HEK293 (cell line): ENCODE measurements around the gene RPS14.

Source experiments
- CTCF ChIA-PET: fragments of 350-600 bp; formaldehyde crosslinking; extraction: SDS; loops from one replicate; lab custom pipeline; 2021; ENCODE audit warnings: antibody characterized with exemption; lab: Yijun Ruan, JAX
- POLR2A ChIA-PET: fragments of 300-600 bp; formaldehyde crosslinking; extraction: SDS; loops from one replicate; lab custom pipeline; 2020; ENCODE audit warnings: antibody characterized with exemption, inconsistent platforms; lab: Yijun Ruan, JAX
- H3K27ac ChIP-seq: fragments of 200-500 bp; sonication (Bioruptor generic); 2 replicates; pipeline ENCODE4 v1.5.1; 2014; ENCODE audit warnings: low read depth, low read length, control low read depth, inconsistent platforms; ENCODE audit errors: extremely low read depth
- H3K36me3 ChIP-seq, 2 experiments: fragments of 200-500 bp in 1 of 2; sonication (Bioruptor generic) in 1 of 2; 1 replicate in 1 of 2; 2 replicates in 1 of 2; pipeline ENCODE4 v1.5.1; 2014 to 2017; ENCODE audit warnings: inconsistent platforms in 2 of 2, low read length in 2 of 2; ENCODE audit not compliant: control insufficient read depth in 2 of 2, insufficient read depth in 1 of 2
- H3K4me1 ChIP-seq: fragments of 200-500 bp; sonication (Bioruptor generic); 2 replicates; pipeline ENCODE4 v1.5.1; 2014; ENCODE audit warnings: mild to moderate bottlenecking, low read length, inconsistent platforms; ENCODE audit not compliant: control insufficient read depth, insufficient read depth
- H3K4me3 ChIP-seq: 2 replicates; pipeline ENCODE4 v1.5.1; 2011; ENCODE audit warnings: low read depth, mild to moderate bottlenecking, control low read depth, low read length, moderate library complexity
- H3K9me3 ChIP-seq: fragments of 200-500 bp; sonication (Bioruptor generic); 2 replicates; pipeline ENCODE4 v1.5.1; 2014; ENCODE audit warnings: low read depth, low read length, inconsistent platforms; ENCODE audit not compliant: control insufficient read depth, insufficient read depth
- ATF2 ChIP-seq: fragments of 450-650 bp; formaldehyde crosslinking; IDR thresholded peaks from 2 replicates; pipeline ENCODE4 v1.5.1; 2016; ENCODE audit warnings: missing biosample characterization, missing genetic modification characterization, low read depth
- GFI1B ChIP-seq: fragments of 450-650 bp; formaldehyde crosslinking; IDR thresholded peaks from 2 replicates; pipeline ENCODE4 v1.5.1; 2016; ENCODE audit warnings: missing biosample characterization, missing genetic modification characterization
- HOXD13 ChIP-seq: sonication (generic); formaldehyde crosslinking; IDR thresholded peaks from 2 replicates; pipeline ENCODE4 v1.8.0; 2022; ENCODE audit warnings: missing genetic modification reagents, borderline replicate concordance
- PRDM1 ChIP-seq: fragments of 450-650 bp; formaldehyde crosslinking; IDR thresholded peaks from 2 replicates; pipeline ENCODE4; 2016; ENCODE audit warnings: missing biosample characterization, missing genetic modification characterization
- SP7 ChIP-seq: fragments of 450-650 bp; formaldehyde crosslinking; IDR thresholded peaks from 2 replicates; pipeline ENCODE4 v1.5.1; 2016; ENCODE audit warnings: missing biosample characterization, missing genetic modification characterization
- ZFP69B ChIP-seq: fragments of 450-650 bp; formaldehyde crosslinking; IDR thresholded peaks from 2 replicates; pipeline ENCODE4 v1.5.1; 2016; ENCODE audit warnings: missing biosample characterization, missing genetic modification characterization
- ZNF114 ChIP-seq: fragments of 450-650 bp; formaldehyde crosslinking; IDR thresholded peaks from 2 replicates; pipeline ENCODE4 v1.5.0; 2017; ENCODE audit warnings: missing biosample characterization, missing genetic modification characterization
- ZNF133 ChIP-seq: fragments of 450-650 bp; formaldehyde crosslinking; IDR thresholded peaks from 2 replicates; pipeline ENCODE4 v1.5.1; 2016; ENCODE audit warnings: missing biosample characterization, missing genetic modification characterization
- ZNF138 ChIP-seq: fragments of 450-650 bp; formaldehyde crosslinking; IDR thresholded peaks from 2 replicates; pipeline ENCODE4 v1.5.1; 2016; ENCODE audit warnings: missing biosample characterization, missing genetic modification characterization, borderline replicate concordance
- ZNF211 ChIP-seq: fragments of 450-650 bp; formaldehyde crosslinking; IDR thresholded peaks from 2 replicates; pipeline ENCODE4 v1.5.1; 2016; ENCODE audit warnings: low read depth, missing biosample characterization, missing genetic modification characterization
- ZNF24 ChIP-seq: fragments of 450-650 bp; formaldehyde crosslinking; IDR thresholded peaks from 2 replicates; pipeline ENCODE4 v1.5.1; 2016; ENCODE audit warnings: missing biosample characterization, missing genetic modification characterization
- ZNF302 ChIP-seq: fragments of 450-650 bp; formaldehyde crosslinking; IDR thresholded peaks from 2 replicates; pipeline ENCODE4 v1.5.1; 2016; ENCODE audit warnings: missing biosample characterization, missing genetic modification characterization, low read depth
- ZNF311 ChIP-seq: fragments of 450-650 bp; formaldehyde crosslinking; IDR thresholded peaks from 2 replicates; pipeline ENCODE4 v1.5.1; 2017; ENCODE audit warnings: missing biosample characterization, missing genetic modification characterization, borderline replicate concordance
- ZNF341 ChIP-seq: fragments of 450-650 bp; formaldehyde crosslinking; IDR thresholded peaks from 2 replicates; pipeline ENCODE4; 2016; ENCODE audit warnings: low read depth, missing biosample characterization, missing genetic modification characterization
- ZNF37A ChIP-seq: fragments of 450-650 bp; IDR thresholded peaks from 2 replicates; pipeline ENCODE4 v1.5.1; 2018; ENCODE audit warnings: missing biosample characterization, missing genetic modification characterization
- ZNF529 ChIP-seq: fragments of 450-650 bp; formaldehyde crosslinking; IDR thresholded peaks from 2 replicates; pipeline ENCODE4 v1.5.1; 2017; ENCODE audit warnings: missing genetic modification characterization, missing biosample characterization; ENCODE audit not compliant: insufficient replicate concordance
- ZNF560 ChIP-seq: fragments of 450-650 bp; formaldehyde crosslinking; IDR thresholded peaks from 2 replicates; pipeline ENCODE4 v1.5.1; 2017; ENCODE audit warnings: missing biosample characterization, missing genetic modification characterization, borderline replicate concordance
- ZNF585B ChIP-seq: fragments of 450-650 bp; formaldehyde crosslinking; IDR thresholded peaks from 2 replicates; pipeline ENCODE4 v1.5.1; 2016; ENCODE audit warnings: missing biosample characterization, missing genetic modification characterization
- ZNF600 ChIP-seq: fragments of 450-650 bp; formaldehyde crosslinking; IDR thresholded peaks from 2 replicates; pipeline ENCODE4 v1.5.1; 2016; ENCODE audit warnings: missing biosample characterization, missing genetic modification characterization
- ZNF624 ChIP-seq: fragments of 450-650 bp; formaldehyde crosslinking; IDR thresholded peaks from 2 replicates; pipeline ENCODE4 v1.5.1; 2017; ENCODE audit warnings: missing biosample characterization, missing genetic modification characterization
- ZNF626 ChIP-seq: fragments of 450-650 bp; sonication (Bioruptor Pico); formaldehyde crosslinking; IDR thresholded peaks from 2 replicates; pipeline ENCODE4 v1.5.1; 2018; ENCODE audit warnings: missing biosample characterization, missing genetic modification characterization, inconsistent platforms
- ZSCAN23 ChIP-seq: fragments of 450-650 bp; formaldehyde crosslinking; IDR thresholded peaks from 2 replicates; pipeline ENCODE4 v1.5.1; 2016; ENCODE audit warnings: missing biosample characterization, missing genetic modification characterization
- ZSCAN30 ChIP-seq: fragments of 450-650 bp; IDR thresholded peaks from 2 replicates; pipeline ENCODE4 v1.5.1; 2018; ENCODE audit warnings: missing biosample characterization, mild to moderate bottlenecking, missing genetic modification characterization, moderate library complexity
- TF ChIP-seq, protein P1 (sequence below): fragments of 450-650 bp; formaldehyde crosslinking; IDR thresholded peaks from 2 replicates; pipeline ENCODE4 v1.5.1; 2016; ENCODE audit warnings: missing biosample characterization, missing genetic modification characterization
- TF ChIP-seq, protein P2 (sequence below): fragments of 450-650 bp; formaldehyde crosslinking; IDR thresholded peaks from 2 replicates; pipeline ENCODE4 v1.5.1; 2017; ENCODE audit warnings: missing biosample characterization, missing genetic modification characterization
- TF ChIP-seq, protein P3 (sequence below): fragments of 450-650 bp; formaldehyde crosslinking; IDR thresholded peaks from 2 replicates; pipeline ENCODE4 v1.5.1; 2017; ENCODE audit warnings: missing biosample characterization, missing genetic modification characterization
- TF ChIP-seq, protein P4 (sequence below): fragments of 450-650 bp; formaldehyde crosslinking; IDR thresholded peaks from 2 replicates; pipeline ENCODE4 v1.5.1; 2016; ENCODE audit warnings: missing biosample characterization, missing genetic modification characterization

The RPS14 gene

GRCh38 chr5:150410524-150411244 is 38.9 kb downstream of the RPS14 start (continued):
- TF ChIP-seq, protein P1, sequence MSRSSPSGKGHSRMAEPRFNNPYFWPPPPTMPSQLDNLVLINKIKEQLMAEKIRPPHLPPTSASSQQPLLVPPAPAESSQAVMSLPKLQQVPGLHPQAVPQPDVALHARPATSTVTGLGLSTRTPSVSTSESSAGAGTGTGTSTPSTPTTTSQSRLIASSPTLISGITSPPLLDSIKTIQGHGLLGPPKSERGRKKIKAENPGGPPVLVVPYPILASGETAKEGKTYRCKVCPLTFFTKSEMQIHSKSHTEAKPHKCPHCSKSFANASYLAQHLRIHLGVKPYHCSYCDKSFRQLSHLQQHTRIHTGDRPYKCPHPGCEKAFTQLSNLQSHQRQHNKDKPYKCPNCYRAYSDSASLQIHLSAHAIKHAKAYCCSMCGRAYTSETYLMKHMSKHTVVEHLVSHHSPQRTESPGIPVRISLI (tag by site-specific recombination) = peak; percentile 99
- TF ChIP-seq ZNF341 (tag by site-specific recombination) = peak; percentile 50
- TF ChIP-seq ZSCAN30 = no peak

DNA sequence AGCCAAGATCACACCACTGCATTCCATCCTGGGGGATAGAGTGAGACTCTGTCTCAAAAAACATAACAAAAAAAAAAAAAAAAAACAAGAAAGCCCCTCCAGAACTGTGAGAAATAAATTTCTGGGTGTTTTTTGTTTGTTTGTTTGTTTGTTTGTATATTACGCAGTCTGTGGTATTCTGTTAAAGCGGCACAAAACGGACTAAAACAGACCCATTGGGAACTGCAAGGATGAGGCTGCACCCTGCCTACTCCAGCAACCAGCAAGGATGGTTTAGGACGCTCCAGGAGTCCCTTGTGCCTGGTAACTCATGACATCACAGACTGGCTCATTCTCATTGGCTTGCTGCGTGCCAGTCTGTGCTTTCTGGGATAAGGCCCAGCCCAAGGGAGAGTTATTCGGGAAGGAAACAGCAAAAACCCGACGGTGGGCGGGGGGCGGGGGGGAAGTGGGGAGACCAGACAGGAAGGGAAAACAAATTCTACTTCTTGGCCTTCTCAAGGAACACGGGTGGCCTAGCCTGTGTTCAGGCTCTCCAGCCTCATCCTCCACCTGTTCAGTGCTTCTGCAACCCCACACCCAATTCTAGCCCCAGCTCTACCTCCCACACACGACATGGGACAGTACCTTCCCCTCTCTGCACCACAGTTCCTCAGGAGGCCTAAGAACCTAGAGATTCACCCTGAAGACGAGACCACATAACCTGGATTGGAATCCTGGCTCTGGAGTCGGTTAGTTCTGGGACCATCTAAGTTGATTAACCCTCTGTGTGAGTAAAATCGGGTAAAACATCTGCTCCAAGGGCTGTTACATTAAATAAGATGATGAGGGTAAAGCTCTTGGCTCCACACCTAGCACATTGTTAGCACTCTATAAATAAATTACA is 39.7 kb downstream of the RPS14 start:
- Histone ChIP-seq H3K9me3 (no peaks in the 10 kb centered on the region), H3K27ac (no peak overlapping the region; the same call in 1 of the 2 replicates), H3K4me1 (peaks cover 3% of the 10 kb centered on the region; the same call in 1 of the 2 replicates), H3K36me3 (no peaks in the 10 kb centered on the region), H3K4me3 (no peak overlapping the region; the same call in 1 of the 2 replicates)
- POLR2A ChIA-PET = interaction anchor here (0.8 to 1.3 kb wide), 5 partner anchors 8 to 37 kb away, joined by 3 to 6 read pairs (median 4); no protein-coding TSS in a partner anchor
- CTCF ChIA-PET = interaction anchor here (0.6 to 2.3 kb wide), 4 partner anchors 17 to 528 kb away, joined by 3 to 7 read pairs (median 4); no protein-coding TSS in a partner anchor
- TF ChIP-seq, protein P2, sequence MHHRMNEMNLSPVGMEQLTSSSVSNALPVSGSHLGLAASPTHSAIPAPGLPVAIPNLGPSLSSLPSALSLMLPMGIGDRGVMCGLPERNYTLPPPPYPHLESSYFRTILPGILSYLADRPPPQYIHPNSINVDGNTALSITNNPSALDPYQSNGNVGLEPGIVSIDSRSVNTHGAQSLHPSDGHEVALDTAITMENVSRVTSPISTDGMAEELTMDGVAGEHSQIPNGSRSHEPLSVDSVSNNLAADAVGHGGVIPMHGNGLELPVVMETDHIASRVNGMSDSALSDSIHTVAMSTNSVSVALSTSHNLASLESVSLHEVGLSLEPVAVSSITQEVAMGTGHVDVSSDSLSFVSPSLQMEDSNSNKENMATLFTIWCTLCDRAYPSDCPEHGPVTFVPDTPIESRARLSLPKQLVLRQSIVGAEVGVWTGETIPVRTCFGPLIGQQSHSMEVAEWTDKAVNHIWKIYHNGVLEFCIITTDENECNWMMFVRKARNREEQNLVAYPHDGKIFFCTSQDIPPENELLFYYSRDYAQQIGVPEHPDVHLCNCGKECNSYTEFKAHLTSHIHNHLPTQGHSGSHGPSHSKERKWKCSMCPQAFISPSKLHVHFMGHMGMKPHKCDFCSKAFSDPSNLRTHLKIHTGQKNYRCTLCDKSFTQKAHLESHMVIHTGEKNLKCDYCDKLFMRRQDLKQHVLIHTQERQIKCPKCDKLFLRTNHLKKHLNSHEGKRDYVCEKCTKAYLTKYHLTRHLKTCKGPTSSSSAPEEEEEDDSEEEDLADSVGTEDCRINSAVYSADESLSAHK (tag by site-specific recombination) = no peak
- TF ChIP-seq ZNF624 (tag by site-specific recombination) (no peak), ZFP69B (tag by site-specific recombination) (no peak), ZNF600 (tag by site-specific recombination) (peak; percentile 36; the same call in 1 of the 2 replicates), ZNF302 (tag by site-specific recombination) (no peak), PRDM1 (tag by site-specific recombination) (no peak), ZNF133 (no peak), ZNF114 (tag by site-specific recombination) (no peak), ZNF560 (no peak), ZNF311 (tag by site-specific recombination) (no peak), GFI1B (tag by site-specific recombination) (no peak), ZNF24 (tag by site-specific recombination) (no peak), ZNF211 (tag by site-specific recombination) (no peak), ATF2 (tag by site-specific recombination) (peak; percentile 83), ZNF37A (tag by site-specific recombination) (no peak), ZNF529 (tag by site-specific recombination) (no peak), ZNF585B (tag by site-specific recombination) (no peak), HOXD13 (no peak), ZSCAN23 (tag by site-specific recombination) (no peak), ZNF138 (tag by site-specific recombination) (no peak), ZNF626 (tag by site-specific recombination) (no peak), SP7 (tag by site-specific recombination) (no peak)
- TF ChIP-seq, protein P3, sequence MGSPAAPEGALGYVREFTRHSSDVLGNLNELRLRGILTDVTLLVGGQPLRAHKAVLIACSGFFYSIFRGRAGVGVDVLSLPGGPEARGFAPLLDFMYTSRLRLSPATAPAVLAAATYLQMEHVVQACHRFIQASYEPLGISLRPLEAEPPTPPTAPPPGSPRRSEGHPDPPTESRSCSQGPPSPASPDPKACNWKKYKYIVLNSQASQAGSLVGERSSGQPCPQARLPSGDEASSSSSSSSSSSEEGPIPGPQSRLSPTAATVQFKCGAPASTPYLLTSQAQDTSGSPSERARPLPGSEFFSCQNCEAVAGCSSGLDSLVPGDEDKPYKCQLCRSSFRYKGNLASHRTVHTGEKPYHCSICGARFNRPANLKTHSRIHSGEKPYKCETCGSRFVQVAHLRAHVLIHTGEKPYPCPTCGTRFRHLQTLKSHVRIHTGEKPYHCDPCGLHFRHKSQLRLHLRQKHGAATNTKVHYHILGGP = no peak
- TF ChIP-seq, protein P4, sequence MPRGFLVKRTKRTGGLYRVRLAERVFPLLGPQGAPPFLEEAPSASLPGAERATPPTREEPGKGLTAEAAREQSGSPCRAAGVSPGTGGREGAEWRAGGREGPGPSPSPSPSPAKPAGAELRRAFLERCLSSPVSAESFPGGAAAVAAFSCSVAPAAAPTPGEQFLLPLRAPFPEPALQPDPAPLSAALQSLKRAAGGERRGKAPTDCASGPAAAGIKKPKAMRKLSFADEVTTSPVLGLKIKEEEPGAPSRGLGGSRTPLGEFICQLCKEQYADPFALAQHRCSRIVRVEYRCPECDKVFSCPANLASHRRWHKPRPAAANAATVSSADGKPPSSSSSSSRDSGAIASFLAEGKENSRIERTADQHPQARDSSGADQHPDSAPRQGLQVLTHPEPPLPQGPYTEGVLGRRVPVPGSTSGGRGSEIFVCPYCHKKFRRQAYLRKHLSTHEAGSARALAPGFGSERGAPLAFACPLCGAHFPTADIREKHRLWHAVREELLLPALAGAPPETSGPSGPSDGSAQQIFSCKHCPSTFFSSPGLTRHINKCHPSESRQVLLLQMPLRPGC (tag by site-specific recombination) = no peak
